ENCODE data around the gene RAB31.
"Not testable (repeated sequence)": the region's sequence is repeated elsewhere in the genome, so short reads cannot be mapped to it uniquely, and the experiment has no call there.

The RAB31 gene

DNA sequence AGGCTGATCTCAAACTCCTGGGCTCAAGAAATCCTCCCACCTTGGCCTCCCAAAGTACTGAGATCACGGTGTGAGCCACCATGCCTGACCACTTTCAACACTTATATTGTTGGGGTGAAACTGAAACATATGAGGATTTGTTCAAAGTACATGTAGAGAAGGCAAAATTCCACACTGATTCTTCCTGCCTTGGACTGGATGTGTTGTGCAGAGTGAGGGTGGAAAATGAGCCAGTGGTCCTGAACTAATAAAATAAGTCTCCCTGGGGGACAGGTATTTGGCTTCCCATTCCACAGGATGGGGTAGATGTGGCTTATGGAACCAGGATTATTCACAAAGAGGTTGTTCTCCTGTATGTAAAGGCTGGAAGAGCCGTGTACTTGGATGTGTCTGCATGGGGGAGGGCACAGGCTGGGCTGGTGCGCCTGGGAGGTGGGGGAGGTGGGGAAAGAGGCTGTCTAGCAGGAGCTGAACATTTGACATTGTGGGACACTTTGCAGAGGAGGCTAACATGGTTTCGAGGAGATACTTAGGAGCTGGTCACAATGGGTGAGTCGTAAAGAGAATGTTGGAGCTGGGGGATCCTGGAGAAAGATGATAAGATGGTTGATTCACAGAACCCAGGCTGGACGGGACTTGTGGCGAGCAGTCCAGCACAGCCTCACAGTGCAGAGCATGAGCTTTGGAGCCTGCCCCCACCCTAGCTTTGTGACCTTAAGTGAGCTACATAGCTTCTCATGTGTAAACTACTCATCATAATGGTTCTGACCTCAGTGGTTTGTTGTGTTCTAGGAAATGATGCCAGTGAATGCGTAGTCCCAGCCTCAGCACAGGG, 177.3 kb downstream of the RAB31 start, which contains the start of gene TXNDC2:
TSS of gene TXNDC2 (plus strand) at position 804 of the 835 bp plus-strand sequence. CDS start 708 bp downstream, outside the sequence.
- no peak within 1 kb of the TSS for H3K4me3 ChIP-seq (ENCODE audit: low read length)
- no peak for DNase-seq (ENCODE audit: low read depth, low spot score)

DNA sequence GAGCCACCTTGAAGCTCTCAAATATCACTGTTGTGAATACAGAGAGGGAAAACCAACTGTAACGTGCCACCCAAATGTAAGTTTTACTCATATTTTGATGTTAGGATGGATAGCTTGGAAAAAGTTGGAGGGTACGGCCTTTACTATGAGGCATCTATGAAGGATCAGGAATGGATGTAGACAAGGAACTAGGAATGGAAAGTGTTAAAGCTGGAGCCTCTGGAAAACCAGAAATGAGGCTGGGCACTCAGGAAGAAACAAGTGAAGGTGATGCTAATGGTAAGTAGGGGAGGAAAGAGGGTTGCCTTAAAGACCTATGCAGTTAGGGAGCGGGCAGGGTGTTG, 177.9 kb downstream of the RAB31 start:
- no peak for DNase-seq (ENCODE audit: low read depth, low spot score)
- no peak overlapping the region for H3K4me3 ChIP-seq (ENCODE audit: low read length)

DNA sequence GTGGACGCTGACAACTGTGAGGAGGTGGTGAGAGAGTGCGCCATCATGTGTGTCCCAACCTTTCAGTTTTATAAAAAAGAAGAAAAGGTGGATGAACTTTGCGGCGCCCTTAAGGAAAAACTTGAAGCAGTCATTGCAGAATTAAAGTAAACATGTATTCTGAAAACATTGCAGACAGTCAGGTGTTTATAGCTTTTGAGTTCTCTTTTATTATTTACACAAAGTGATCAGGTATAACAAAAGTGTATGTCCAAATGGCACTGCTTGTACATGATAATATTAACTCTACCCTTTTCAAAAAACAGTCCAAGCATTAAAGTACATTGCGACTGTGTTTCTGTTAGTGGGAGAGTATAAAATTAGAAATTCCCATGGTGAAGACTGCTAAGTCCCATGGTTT, 179.9 kb downstream of the RAB31 start:
- DNase-seq (ENCODE audit: low read depth, low spot score): no peak

DNA sequence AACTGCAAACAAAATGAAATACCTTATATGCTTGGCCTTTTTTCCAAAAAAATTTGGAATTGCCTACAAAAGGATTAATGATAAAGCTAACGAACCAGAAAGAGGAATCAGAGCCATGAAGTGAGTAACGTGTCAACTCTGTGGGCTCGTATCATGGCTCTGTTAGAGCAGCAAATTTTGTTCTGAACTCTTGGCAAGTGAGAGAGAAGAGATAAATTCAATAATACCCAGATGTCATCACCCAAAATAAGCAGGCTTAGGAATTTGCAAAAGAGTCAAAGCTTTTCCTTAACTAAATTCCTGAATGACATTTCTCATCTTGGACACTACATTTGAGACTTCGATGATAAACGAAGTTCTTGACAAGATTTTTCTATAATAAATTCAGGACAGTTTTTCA, 182.1 kb downstream of the RAB31 start:
- no peak for DNase-seq (ENCODE audit: low read depth, low spot score)

More for the DNA sequence above, 179.9 kb downstream of the RAB31 start:
- no peak overlapping the region for H3K4me3 ChIP-seq (ENCODE audit: low read length)

DNA sequence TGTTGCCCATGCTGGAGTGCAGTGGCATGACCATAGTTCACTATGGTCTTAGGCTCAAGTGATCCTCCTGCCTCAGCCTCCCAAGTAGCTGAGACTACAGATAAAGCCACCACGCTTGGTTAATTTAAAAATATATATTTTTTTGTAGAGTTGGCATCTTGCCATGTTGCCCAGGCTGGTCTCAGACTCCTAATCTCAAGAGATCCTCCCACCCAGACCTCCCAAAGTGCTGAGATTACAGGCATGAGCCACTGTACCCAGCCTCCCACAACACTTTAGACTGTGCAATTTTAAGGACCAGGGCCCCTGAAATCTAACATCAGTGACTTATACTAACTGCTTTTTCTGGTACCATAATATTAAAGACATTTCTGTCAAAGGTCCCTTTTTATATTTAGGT, 182.9 kb downstream of the RAB31 start:
- no peak for DNase-seq (ENCODE audit: low read depth, low spot score)
- no peak overlapping the region for H3K4me3 ChIP-seq (ENCODE audit: low read length)

More for the DNA sequence above, 182.1 kb downstream of the RAB31 start:
- no peak overlapping the region for H3K4me3 ChIP-seq (ENCODE audit: low read length)

DNA sequence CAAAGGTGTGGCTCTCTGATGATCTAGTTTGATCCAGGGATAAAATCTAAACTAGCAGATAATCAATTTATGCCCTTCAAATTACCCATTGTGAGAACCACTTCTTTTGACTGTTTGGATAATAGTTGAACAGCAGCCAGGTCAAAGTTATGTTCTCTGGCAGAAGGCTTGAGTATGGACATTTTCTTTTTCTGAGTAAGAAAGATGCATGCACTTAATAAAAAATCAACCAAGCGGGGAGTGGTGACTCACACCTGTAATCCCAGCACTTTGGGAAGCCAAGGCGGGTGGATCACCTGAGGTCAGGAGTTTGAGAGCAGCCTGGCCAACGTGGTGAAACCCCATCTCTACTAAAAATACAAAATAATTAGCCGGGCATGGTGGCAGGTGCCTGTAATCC, 183.4 kb downstream of the RAB31 start:
- not testable (repeated sequence) for H3K4me3 ChIP-seq (ENCODE audit: low read length); DNase-seq (ENCODE audit: low read depth, low spot score)

DNA sequence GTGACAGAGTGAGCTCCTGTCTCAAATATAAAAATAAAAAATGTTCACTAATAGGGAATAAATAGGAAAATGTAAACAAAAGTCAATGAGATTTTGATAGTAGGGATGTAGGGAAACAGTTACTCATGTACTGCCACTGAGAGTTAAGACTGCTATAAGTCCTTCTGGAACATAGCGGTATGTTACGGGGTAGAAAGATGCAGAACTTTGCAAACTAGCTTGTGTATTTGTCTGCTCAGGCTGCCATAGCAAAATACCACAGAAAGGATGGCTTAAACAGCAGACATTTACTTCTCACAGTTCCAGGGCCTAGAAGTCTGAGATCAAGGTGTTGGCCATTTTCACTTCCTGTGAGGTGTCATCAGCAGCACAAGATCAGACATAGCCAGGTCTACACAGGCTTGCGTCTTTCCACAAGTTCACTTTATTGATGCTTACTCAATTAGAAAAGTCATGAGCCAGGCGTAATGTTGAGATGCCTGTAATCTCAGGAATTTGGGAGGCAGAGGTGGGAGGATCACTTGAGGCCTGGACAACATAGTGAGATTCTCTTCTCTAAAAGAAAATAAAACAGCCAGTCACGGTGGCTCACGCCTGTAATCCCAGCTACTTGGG, 186.5 kb downstream of the RAB31 start:
- H3K4me3 ChIP-seq (ENCODE audit: low read length): no peak overlapping the region

DNA sequence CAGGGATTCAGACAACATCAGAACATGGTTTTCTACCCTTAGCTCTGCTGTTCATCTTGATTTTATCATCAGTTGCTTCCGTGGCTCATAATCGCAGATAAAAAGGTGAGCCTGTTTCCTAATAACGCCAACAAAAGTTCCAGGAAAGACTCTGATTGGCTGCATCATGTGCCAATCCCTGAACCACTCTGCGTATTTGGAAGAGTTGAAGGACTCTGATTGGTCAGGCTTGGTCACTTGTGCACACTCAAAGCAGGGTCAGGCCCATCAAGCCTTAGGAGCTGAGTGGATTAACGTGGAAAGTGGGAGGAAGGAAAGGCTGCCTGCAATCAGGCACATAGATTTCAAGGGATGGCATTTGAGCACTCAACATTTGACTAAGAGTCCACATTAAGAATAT, 189.0 kb downstream of the RAB31 start:
- no peak overlapping the region for H3K4me3 ChIP-seq (ENCODE audit: low read length)
- no peak for DNase-seq (ENCODE audit: low read depth, low spot score)

More for the DNA sequence above, 186.5 kb downstream of the RAB31 start:
- no peak for DNase-seq (ENCODE audit: low read depth, low spot score)

DNA sequence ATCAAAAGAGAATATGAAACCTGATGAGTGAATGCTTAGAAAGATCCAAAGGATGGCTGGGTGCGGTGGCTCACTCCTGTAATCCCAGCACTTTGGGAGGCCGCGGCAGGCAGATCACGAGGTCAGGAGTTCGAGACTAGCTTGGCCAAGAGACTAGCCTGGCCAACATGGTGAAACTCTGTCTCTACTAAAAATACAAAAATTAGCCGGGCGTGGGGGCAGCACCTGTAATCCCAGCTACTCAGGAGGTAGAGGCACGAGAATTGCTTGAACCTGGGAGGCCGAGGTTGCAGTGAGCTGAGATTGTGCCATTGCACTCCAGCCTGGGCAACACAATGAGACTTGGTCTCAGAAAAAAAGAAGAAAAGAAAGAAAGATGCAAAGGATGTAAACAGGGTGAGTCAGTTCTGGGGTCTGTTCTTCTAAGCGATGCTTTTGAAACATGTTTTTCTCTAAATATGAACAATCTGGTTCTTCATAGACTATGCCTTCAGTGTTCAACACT, 189.7 kb downstream of the RAB31 start:
- DNase-seq (ENCODE audit: low read depth, low spot score); H3K4me3 ChIP-seq (ENCODE audit: low read length): not testable (repeated sequence)

DNA sequence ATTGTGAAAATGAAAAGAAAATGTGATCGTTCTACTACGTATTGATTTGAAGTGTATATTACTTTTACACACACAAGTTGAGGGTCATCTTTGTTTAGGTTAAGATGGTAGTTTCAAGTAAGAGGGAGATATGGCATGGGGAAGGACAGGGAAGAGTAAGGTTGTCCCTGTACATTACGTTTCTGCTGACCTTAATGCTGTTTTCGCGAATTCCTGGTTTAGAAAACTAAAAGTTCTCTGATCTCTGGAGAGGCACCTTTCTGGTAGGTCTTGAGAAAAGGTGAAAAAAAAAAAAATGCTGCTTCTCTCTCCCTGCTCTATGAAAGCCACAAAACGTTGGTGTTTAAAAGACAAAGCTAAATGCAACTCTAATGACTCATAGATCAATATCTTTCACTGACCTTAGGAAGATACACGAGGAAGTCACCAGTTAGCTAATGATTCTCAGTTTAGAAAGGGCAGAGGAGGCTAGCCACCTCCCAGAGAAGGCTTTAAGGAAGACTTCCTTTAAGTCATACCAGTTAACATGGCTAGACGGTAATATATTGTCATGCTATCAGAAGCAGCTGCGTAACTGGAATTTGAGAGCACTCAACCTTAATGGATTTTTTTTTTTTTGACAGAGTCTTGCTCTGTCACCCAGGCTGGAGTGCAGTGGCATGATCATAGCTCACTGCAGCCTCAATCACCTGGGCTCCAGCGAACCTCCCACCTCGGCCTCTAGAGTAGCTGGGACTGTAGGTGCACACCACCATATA, 190.9 kb downstream of the RAB31 start:
- no peak overlapping the region for H3K4me3 ChIP-seq (ENCODE audit: low read length)
- DNase-seq (ENCODE audit: low read depth, low spot score): no peak

DNA sequence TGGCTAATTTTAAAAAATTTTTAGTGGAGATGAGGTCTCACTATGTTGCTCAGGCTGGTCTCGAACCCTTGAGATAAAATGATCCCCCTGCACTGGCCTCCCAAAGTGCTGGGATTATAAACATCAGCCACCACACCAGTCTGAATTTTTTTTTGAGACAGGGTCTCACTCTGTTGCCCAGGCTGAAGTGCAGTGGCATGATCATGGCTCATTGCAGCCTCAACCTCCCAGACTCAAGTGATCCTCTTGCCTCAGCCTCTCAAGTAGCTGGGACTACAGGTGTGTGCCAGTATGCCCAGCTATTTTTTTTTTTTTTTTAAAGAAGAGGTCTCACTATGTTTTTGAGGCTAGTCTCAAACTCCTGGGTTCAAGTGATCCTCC, 191.4 kb downstream of the RAB31 start:
- H3K4me3 ChIP-seq (ENCODE audit: low read length); DNase-seq (ENCODE audit: low read depth, low spot score): not testable (repeated sequence)

DNA sequence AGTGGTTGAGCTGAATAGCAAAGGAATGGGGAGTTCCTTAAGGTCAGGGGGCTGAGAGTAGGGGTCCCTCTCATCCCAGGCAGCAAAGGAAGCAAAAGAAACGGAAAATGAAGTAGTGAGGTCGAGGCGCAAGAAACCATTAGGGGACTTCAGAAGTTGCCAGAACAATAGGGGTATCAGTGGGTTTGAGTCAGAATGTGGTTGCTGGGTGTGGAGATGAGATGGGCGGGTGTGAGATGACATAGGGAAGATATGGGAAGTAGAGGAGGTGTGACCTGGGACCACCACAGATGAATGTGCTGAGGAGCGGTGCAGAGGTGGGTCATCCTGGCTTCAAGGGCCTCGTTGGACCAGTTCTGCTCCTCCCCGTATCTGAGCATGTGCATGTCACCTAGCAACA, 192.6 kb downstream of the RAB31 start:
- no peak overlapping the region for H3K4me3 ChIP-seq (ENCODE audit: low read length)
- no peak for DNase-seq (ENCODE audit: low read depth, low spot score)

DNA sequence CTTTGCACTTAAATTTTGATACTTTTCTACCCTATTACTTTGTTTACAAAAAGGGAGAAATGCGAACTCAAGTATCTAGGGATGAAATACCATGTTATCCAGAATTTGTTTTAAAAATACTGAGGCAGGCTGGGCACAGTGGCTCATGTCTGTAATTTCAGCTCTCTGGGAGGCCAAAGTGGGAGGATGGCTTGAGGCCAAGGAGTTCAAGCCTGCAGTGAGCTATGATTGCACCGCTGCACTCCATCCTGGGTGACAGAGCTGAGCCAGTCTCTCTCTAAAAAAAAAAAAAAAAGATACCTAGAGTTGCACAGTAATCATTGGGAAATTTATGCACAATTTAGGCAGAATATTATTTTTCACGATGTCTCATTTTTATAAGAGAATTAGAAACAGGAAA, 193.3 kb downstream of the RAB31 start:
- H3K4me3 ChIP-seq (ENCODE audit: low read length): no peak overlapping the region
- no peak for DNase-seq (ENCODE audit: low read depth, low spot score)

DNA sequence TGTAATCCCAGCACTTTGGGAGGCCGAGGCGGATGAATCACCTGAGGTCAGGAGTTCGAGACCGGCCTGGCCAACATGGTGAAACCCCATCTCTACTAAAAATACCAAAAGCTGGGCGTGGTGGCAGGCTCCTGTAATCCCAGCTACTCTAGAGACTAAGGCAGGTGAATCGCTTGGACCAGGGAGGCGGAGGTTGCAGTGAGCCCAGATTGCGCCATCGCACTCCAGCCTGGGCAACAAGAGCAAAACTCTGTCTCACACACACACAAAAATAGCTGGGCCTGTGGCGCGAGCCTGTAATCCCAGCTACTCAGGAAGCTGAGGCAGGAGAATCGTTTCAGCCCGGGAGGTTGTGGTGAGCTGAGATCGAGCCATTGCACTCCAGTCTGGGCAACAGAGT, 194.2 kb downstream of the RAB31 start:
- DNase-seq (ENCODE audit: low read depth, low spot score); H3K4me3 ChIP-seq (ENCODE audit: low read length): not testable (repeated sequence)

DNA sequence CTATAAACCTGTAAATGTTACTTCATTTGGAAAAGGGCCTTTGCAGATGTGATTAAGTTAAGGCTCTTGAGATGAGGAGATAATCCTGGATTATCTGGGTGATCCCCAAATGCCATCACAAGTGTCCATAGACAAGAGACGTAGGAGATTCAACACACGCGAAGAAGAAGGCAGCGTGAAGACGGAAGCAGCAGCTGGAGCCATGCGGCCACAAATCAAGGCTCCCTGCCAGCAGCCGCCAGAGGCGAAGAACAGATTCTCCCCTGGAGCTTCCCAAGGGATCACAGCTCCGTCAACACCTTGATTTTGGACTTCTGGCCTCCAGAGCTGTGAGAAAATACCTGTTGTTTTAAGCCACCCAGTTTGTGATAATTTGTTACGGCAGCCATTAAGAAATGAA, 194.7 kb downstream of the RAB31 start:
- H3K4me3 ChIP-seq (ENCODE audit: low read length): no peak overlapping the region
- no peak for DNase-seq (ENCODE audit: low read depth, low spot score)

DNA sequence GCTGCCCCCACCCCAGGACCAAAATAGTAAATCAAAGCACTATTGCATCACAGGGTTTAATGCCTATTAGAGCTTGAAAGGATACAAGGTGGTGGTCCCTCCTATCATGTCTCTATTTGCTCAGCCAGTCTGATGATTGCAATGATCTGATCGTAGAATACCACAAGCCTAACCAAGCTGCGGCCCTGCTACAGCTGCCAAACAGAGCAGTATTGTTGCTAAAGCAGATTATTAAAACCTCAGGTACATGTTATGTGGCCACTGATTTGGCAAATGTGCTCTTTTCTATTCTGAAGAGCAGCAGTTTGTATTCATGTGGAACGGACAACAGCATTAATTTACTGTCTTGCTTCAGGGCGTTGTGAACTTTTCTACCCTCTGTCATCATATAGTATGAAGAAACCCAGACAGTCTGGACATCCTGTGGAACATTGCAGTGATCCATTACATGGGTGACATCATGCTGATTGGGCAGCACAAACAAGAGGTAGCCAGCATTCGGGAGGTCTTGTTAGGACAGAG, 197.4 kb downstream of the RAB31 start:
- no peak for DNase-seq (ENCODE audit: low read depth, low spot score)
- H3K4me3 ChIP-seq (ENCODE audit: low read length): no peak overlapping the region

DNA sequence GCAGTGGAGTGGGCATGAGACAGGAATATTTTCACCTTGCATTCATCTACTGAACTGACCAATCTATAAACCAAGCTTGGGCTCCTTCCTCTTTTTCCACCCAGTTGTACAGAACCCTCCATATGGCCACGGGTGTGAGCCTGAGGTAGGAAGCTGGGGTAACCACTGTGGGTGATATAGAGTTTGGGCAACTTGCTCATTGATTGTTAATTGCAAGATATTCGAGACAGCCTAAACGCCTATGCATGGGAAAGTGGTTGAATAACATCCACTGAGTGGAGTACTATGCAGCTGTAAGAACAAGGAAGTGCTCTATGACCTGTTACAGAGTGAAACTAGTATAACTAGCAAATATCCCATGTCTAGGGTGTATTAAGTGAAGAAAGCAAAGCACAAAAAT, 198.4 kb downstream of the RAB31 start:
- no peak for DNase-seq (ENCODE audit: low read depth, low spot score)
- no peak overlapping the region for H3K4me3 ChIP-seq (ENCODE audit: low read length)

DNA sequence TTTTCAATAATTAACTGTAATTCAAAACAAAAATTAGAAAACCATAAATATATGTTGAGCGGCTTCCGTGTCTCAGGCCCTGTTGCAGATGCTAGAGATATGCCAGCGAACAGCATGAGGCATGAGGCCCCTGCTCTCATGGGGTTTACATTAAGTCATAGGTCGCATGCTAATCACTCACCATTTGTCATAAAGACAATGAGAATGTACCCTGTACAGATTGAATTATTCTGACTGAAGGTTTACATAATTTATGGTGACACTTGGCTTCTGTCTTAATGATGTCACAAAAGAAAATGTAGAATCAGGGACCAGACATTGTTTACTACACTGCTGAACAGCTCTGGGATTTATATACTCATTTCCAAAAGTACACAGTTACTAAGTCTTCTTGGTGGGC, 199.8 kb downstream of the RAB31 start:
- DNase-seq (ENCODE audit: low read depth, low spot score): no peak

DNA sequence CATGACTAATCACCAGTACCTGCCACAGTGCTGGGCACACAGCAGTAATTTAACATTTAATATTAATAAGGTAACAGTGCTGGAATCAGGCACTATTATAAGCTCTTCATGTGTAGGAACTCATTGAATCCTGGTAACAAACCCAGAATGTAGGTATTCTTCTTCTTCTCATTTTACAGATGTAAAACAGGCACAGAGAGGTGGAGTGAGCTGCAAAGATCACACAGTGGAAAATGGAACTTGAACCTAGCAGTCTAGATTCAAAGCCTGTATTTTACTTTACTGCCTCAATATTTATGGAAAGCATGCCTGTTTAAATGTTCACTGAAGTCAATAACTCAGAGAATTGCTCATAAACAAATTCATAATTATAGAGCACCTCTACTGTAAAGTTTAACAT, 202.0 kb downstream of the RAB31 start:
- DNase-seq (ENCODE audit: low read depth, low spot score): no peak
- H3K4me3 ChIP-seq (ENCODE audit: low read length): no peak overlapping the region

More for the DNA sequence above, 199.8 kb downstream of the RAB31 start:
- no peak overlapping the region for H3K4me3 ChIP-seq (ENCODE audit: low read length)

DNA sequence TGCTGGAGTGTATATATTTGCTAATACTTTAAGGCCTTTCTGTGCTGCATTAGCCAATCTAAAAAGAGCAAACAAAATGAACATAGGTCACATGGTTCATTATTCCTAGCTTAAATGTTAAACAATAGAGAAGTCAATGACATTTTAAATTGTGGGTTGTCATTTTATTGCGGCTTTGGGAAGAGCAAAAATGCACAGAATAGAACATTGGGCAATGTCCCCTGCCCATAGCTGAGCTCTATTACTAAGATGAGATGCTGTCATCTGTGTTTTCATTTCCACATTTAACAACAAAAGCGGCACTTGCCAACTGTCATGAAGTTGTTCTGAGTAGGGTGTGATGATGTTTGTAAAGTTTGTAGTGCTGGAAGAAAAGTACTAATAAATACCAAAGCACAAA, 202.6 kb downstream of the RAB31 start:
- DNase-seq (ENCODE audit: low read depth, low spot score): no peak
- H3K4me3 ChIP-seq (ENCODE audit: low read length): no peak overlapping the region
